Lower lobe of right lung (tissue), 2 donors: ENCODE results near the gene AFAP1L1. TPM values are rescaled to one million over a fixed set of nuclear protein-coding genes. Genes with fewer than 3 reads are reported as not detected.

Experiments used
- ATAC-seq, 2 donors: fragments of 200-7000 bp; cut with Tn5 transposase; one replicate each; pipeline ENCODE4 v1.9.1; 2020 to 2022; ENCODE audit warnings: mild to moderate bottlenecking in 2 of 2, moderate library complexity in 2 of 2
- DNase-seq: peaks from one replicate; pipeline ENCODE4 v3.0.0-alpha.2; 2020
- H3K27ac ChIP-seq: fragments of 200-600 bp; one replicate; pipeline ENCODE4 v1.8.0; 2022
- H3K27me3 ChIP-seq: fragments of 200-600 bp; one replicate; pipeline ENCODE4 v1.8.0; 2022; ENCODE audit warnings: low read depth
- H3K36me3 ChIP-seq: fragments of 200-600 bp; one replicate; pipeline ENCODE4 v1.8.0; 2022; ENCODE audit warnings: mild to moderate bottlenecking
- H3K4me1 ChIP-seq: fragments of 200-600 bp; one replicate; pipeline ENCODE4 v1.8.0; 2022
- H3K4me3 ChIP-seq: fragments of 200-600 bp; one replicate; pipeline ENCODE4 v1.8.0; 2022; ENCODE audit warnings: mild to moderate bottlenecking
- H3K9me3 ChIP-seq: fragments of 200-600 bp; one replicate; pipeline ENCODE4 v1.8.0; 2022
- CTCF ChIP-seq: fragments of 200-600 bp; IDR thresholded peaks from one replicate; pipeline ENCODE4 v1.8.0; 2022; ENCODE audit warnings: antibody characterized with exemption, mild to moderate bottlenecking
- intact Hi-C: fragments of 100-400 bp; cut with DNase I; formaldehyde crosslinking; loops from one replicate; pipeline ENCODE4 v1.11.0; 2022
- total RNA-seq: library from RNA; stranded (reverse); fragmentation: NEBNext Ultra II Directional; extraction: Animal tissue kit (Norgen Biotek cat#: 25700); gene quantifications from one replicate; pipeline ENCODE4 v1.2.1, GENCODE V29; 2021
- donor health status: DM: no; HTN: yes; CAD: no; lungs with severe emphysema.

Gene AFAP1L1
- total RNA-seq, 1 donor from 2014 or later = 26.6 TPM

GRCh38 chr5:149372932-149373331 lies 101.3 kb downstream of the AFAP1L1 start:
- H3K4me1 ChIP-seq = no peaks in the 10 kb centered on the region
- H3K27me3 ChIP-seq = no peaks in the 10 kb centered on the region
- no peak overlapping the region for H3K27ac ChIP-seq
- no peaks in the 10 kb centered on the region for H3K9me3 ChIP-seq
- ATAC-seq (no peak), DNase-seq (no peak)
- no peak overlapping the region for H3K4me3 ChIP-seq
- no peaks in the 10 kb centered on the region for H3K36me3 ChIP-seq
- intact Hi-C loops = no loop called here
- no peak for TF ChIP-seq CTCF

- no peaks in the 10 kb centered on the region for H3K27me3 ChIP-seq
- no peaks in the 10 kb centered on the region for H3K36me3 ChIP-seq
- TF ChIP-seq CTCF = no peak
- H3K4me3 ChIP-seq = no peak overlapping the region
- DNase-seq = no peak
- no peak overlapping the region for H3K27ac ChIP-seq
- no peak for ATAC-seq
- no peaks in the 10 kb centered on the region for H3K4me1 ChIP-seq
- no peaks in the 10 kb centered on the region for H3K9me3 ChIP-seq
- intact Hi-C loops = no loop called here
Measured at GRCh38 chr5:149374303-149374702, 102.6 kb downstream of the AFAP1L1 start.

- no peaks in the 10 kb centered on the region for H3K4me1 ChIP-seq
- TF ChIP-seq CTCF = no peak
- ATAC-seq = no peak
- no peak overlapping the region for H3K27ac ChIP-seq
- no peak for DNase-seq
- no peak overlapping the region for H3K4me3 ChIP-seq
- intact Hi-C loops = no loop called here
- no peaks in the 10 kb centered on the region for H3K27me3 ChIP-seq
- no peaks in the 10 kb centered on the region for H3K9me3 ChIP-seq
- H3K36me3 ChIP-seq = no peaks in the 10 kb centered on the region
Measured at GRCh38 chr5:149374801-149375200, 103.1 kb downstream of the AFAP1L1 start.

GRCh38 chr5:149375434-149375833 lies 103.8 kb downstream of the AFAP1L1 start:
- intact Hi-C loops = no loop called here
- Histone ChIP-seq H3K4me3 (no peak overlapping the region), H3K36me3 (no peaks in the 10 kb centered on the region), H3K27ac (no peak overlapping the region), H3K27me3 (no peaks in the 10 kb centered on the region), H3K9me3 (no peaks in the 10 kb centered on the region), H3K4me1 (no peaks in the 10 kb centered on the region)
- no peak for TF ChIP-seq CTCF
- no peak for DNase-seq
- no peak for ATAC-seq

GRCh38 chr5:149376104-149376503 lies 104.4 kb downstream of the AFAP1L1 start:
- no peaks in the 10 kb centered on the region for H3K27me3 ChIP-seq
- no peak for TF ChIP-seq CTCF
- no peak for ATAC-seq
- no peaks in the 10 kb centered on the region for H3K36me3 ChIP-seq
- H3K4me1 ChIP-seq = peaks cover 3% of the 10 kb centered on the region
- H3K9me3 ChIP-seq = no peaks in the 10 kb centered on the region
- no peak for DNase-seq
- no peak overlapping the region for H3K4me3 ChIP-seq
- intact Hi-C loops = no loop called here
- H3K27ac ChIP-seq = no peak overlapping the region
